Natural killer cell (primary cell): ENCODE results near the gene SYNGR4. TPM values are rescaled to one million over a fixed set of nuclear protein-coding genes. Genes with fewer than 3 reads are reported as not detected.

ENCODE experiments used
- ATAC-seq, 3 donors: fragments of 150-1000 bp in 2 of 3; fragments of 200-7000 bp in 1 of 3; cut with Tn5 transposase; 1 replicate in 1 of 3; 2 replicates in 2 of 3; pipeline ENCODE4 v1.10.0; 2021; ENCODE audit warnings: mild to moderate bottlenecking in 2 of 3, moderate library complexity in 2 of 3
- DNase-seq, 2 donors: peaks; one replicate each; pipeline versions ENCODE4 v3.0.0 to v3.0.0-alpha.2; 2013 to 2021; ENCODE audit warnings: mixed read lengths in 1 of 2
- H3K27ac ChIP-seq: one replicate; pipeline ENCODE4 v1.5.1; 2013; ENCODE audit warnings: mild to moderate bottlenecking, low read length
- H3K27me3 ChIP-seq: one replicate; pipeline ENCODE4 v1.6.1; 2013; ENCODE audit warnings: low read length; ENCODE audit not compliant: control insufficient read depth, insufficient read depth
- H3K36me3 ChIP-seq: one replicate; pipeline ENCODE4 v1.6.1; 2013; ENCODE audit warnings: low read length; ENCODE audit not compliant: control insufficient read depth, insufficient read depth
- H3K4me1 ChIP-seq: one replicate; pipeline ENCODE4 v1.6.1; 2013; ENCODE audit warnings: low read length; ENCODE audit not compliant: control insufficient read depth, insufficient read depth
- H3K4me3 ChIP-seq: one replicate; pipeline ENCODE4 v1.5.1; 2013; ENCODE audit warnings: low read length
- H3K9me3 ChIP-seq: one replicate; pipeline ENCODE4 v1.6.1; 2013; ENCODE audit warnings: low read length; ENCODE audit not compliant: control insufficient read depth, insufficient read depth
- H3K27ac Mint-ChIP-seq, 2 donors: one replicate each; pipeline ENCODE4 v1.8.0; 2022; ENCODE audit warnings: mild to moderate bottlenecking in 2 of 2, mixed read lengths in 2 of 2, moderate library complexity in 1 of 2
- H3K27me3 Mint-ChIP-seq, 2 donors: one replicate each; pipeline ENCODE4 v1.8.0; 2022; ENCODE audit warnings: low read depth in 2 of 2, mixed read lengths in 2 of 2
- H3K36me3 Mint-ChIP-seq: one replicate; pipeline ENCODE4 v1.8.0; 2022; ENCODE audit warnings: mixed read lengths
- H3K4me1 Mint-ChIP-seq, 2 donors: one replicate each; pipeline ENCODE4 v1.8.0; 2022; ENCODE audit warnings: mixed read lengths in 2 of 2
- H3K4me3 Mint-ChIP-seq: one replicate; pipeline ENCODE4 v1.8.0; 2022; ENCODE audit warnings: mild to moderate bottlenecking, moderate library complexity, mixed read lengths
- H3K9me3 Mint-ChIP-seq, 2 donors: one replicate each; pipeline ENCODE4 v1.8.0; 2022; ENCODE audit warnings: mixed read lengths in 2 of 2
- CTCF ChIP-seq: fragments of 200-600 bp; IDR thresholded peaks from one replicate; pipeline ENCODE4 v1.8.0; 2022; ENCODE audit warnings: antibody characterized with exemption
- WGBS: methylation state at CpG from one replicate; pipeline ENCODE4 v1.1.7; 2013; ENCODE audit warnings: missing lambda C conversion rate; ENCODE audit not compliant: insufficient coverage; 5-methylcytosine and 5-hydroxymethylcytosine counted together
- intact Hi-C: fragments of 100-400 bp; cut with micrococcal nuclease; formaldehyde crosslinking; loops from one replicate; pipeline ENCODE4 v1.14.2; 2022
- total RNA-seq, 4 donors: library from RNA; stranded (reverse); fragments of 120-200 nt in 1 of 4; gene quantifications; one replicate each; pipeline versions ENCODE4 v1.2.3 to v1.2.4, GENCODE V29; 2013 to 2022

The SYNGR4 gene
- total RNA-seq, 3 donors from 2014 or later (not counting 1 experiment from before 2014, with no cell fraction given), result not detected

- peaks cover 33 to 36% of the 10 kb centered on the region in 2 donors for H3K4me1 Mint-ChIP-seq
- no peak overlapping the region for H3K4me3 ChIP-seq
- peak overlapping the region in 1 of 2 donors; percentile 49 for H3K27ac Mint-ChIP-seq
- peak; percentile 75 to 81 (median 78) for ATAC-seq
- peak overlapping the region; percentile 7 for H3K4me3 Mint-ChIP-seq
- peak in 1 of 2 donors; percentile 77 for DNase-seq
- peaks cover 0 to 3% of the 10 kb centered on the region in 2 donors for H3K9me3 Mint-ChIP-seq
- no peaks in the 10 kb centered on the region for H3K36me3 Mint-ChIP-seq
- TF ChIP-seq CTCF, result no peak
- intact Hi-C loops, result loop anchor here (1.0 to 2.0 kb wide), 2 partner anchors 15 to 39 kb away; partner anchors contain the start of gene SYNGR4
- H3K4me1 ChIP-seq, result peaks cover 30% of the 10 kb centered on the region
- WGBS, result 37% methylated on average over 3 of the region's 3 CpGs
- no peaks in the 10 kb centered on the region for H3K9me3 ChIP-seq
- H3K27ac ChIP-seq, result no peak overlapping the region
- peaks cover 3% of the 10 kb centered on the region for H3K27me3 ChIP-seq
- no peaks in the 10 kb centered on the region for H3K36me3 ChIP-seq
- peaks cover 14 to 22% of the 10 kb centered on the region in 2 donors for H3K27me3 Mint-ChIP-seq
Observed at GRCh38 chr19:48403606-48404005, 39.4 kb downstream of the SYNGR4 start.

DNA sequence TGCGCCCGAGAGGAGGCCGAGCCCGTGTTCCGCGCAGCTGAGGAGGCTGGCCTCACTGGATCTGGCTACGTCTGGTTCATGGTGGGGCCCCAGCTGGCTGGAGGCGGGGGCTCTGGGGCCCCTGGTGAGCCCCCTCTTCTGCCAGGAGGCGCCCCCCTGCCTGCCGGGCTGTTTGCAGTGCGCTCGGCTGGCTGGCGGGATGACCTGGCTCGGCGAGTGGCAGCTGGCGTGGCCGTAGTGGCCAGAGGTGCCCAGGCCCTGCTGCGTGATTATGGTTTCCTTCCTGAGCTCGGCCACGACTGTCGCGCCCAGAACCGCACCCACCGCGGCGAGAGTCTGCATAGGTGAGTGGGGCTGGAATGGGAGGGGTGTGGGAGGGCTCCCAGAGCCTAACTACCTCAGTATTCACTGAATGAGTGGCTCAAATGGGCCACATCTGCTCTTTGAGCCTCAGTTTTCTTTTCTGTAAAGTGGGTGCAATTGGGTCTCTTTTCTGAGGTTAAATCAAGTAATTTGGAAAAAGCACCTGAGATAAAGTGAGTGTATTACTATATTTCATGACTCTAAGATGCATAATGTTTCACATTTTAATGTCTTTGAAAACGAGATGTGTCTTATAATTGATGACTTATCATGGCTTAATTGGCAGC lies 41.0 kb downstream of the SYNGR4 start:
- Histone ChIP-seq H3K27ac (no peak overlapping the region), H3K4me3 (no peak overlapping the region), H3K4me1 (peaks cover 18% of the 10 kb centered on the region), H3K9me3 (no peaks in the 10 kb centered on the region), H3K36me3 (no peaks in the 10 kb centered on the region), H3K27me3 (peaks cover 3% of the 10 kb centered on the region)
- DNase-seq, result no peak
- H3K36me3 Mint-ChIP-seq, result no peaks in the 10 kb centered on the region
- WGBS, result 89% methylated on average over 27 of the region's 27 CpGs
- peaks cover 20 to 30% of the 10 kb centered on the region in 2 donors for H3K4me1 Mint-ChIP-seq
- intact Hi-C loops, result no loop called here
- no peak for TF ChIP-seq CTCF
- ATAC-seq, result no peak
- no peak overlapping the region for H3K4me3 Mint-ChIP-seq
- H3K27ac Mint-ChIP-seq, result no peak overlapping the region
- no peaks in the 10 kb centered on the region for H3K9me3 Mint-ChIP-seq
- H3K27me3 Mint-ChIP-seq, result peaks cover 18 to 22% of the 10 kb centered on the region in 2 donors

DNA sequence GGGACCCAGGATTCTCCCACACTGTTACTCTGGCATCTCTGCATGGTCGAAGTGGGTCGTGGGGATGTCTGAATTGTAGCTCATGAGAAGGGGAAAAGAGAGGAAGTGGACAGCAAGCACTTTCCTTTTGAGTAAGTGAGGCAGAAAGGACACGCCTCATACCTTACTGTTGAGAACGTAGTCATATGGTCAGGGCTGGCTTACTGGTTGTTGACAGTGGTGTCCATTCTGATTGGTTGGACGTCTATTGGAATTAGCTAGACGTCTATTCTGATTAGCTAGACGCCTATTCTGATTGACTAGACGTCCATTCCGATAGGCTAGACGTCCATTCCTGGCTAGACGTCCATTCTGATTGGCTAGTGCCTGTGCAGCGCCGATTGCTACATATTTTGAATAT lies 41.7 kb downstream of the SYNGR4 start:
- WGBS, result 77% methylated on average over 13 of the region's 13 CpGs
- peaks cover 21 to 22% of the 10 kb centered on the region in 2 donors for H3K27me3 Mint-ChIP-seq
- DNase-seq (no peak), ATAC-seq (no peak)
- no peaks in the 10 kb centered on the region for H3K36me3 Mint-ChIP-seq
- H3K27me3 ChIP-seq, result peaks cover 3% of the 10 kb centered on the region
- peaks cover 20 to 26% of the 10 kb centered on the region in 2 donors for H3K4me1 Mint-ChIP-seq
- no peak overlapping the region for H3K27ac Mint-ChIP-seq
- H3K4me3 Mint-ChIP-seq, result no peak overlapping the region
- no peaks in the 10 kb centered on the region for H3K9me3 ChIP-seq
- H3K27ac ChIP-seq, result no peak overlapping the region
- intact Hi-C loops, result no loop called here
- H3K36me3 ChIP-seq, result no peaks in the 10 kb centered on the region
- peaks cover 14% of the 10 kb centered on the region for H3K4me1 ChIP-seq
- no peak for TF ChIP-seq CTCF
- no peaks in the 10 kb centered on the region for H3K9me3 Mint-ChIP-seq
- H3K4me3 ChIP-seq, result no peak overlapping the region
